CD4-positive, alpha-beta T cell treated with Interleukin-4 for 1 hour (primary cell): Measurements from ENCODE around the gene SUSD3.
"Not testable (repeated sequence)": the region's sequence is repeated elsewhere in the genome, so short reads cannot be mapped to it uniquely, and the experiment has no call there.

Experiments
- DNase-seq, 2 donors: peaks; one replicate each; pipeline ENCODE4 v3.0.0-alpha.2; 2020 to 2022

Gene SUSD3

GRCh38 chr9:93112116-93112863 lies 53.8 kb downstream of the SUSD3 start:
- peak in 1 of 2 donors; percentile 47 for DNase-seq

GRCh38 chr9:93112864-93113389 lies 54.4 kb downstream of the SUSD3 start:
- DNase-seq: no peak

GRCh38 chr9:93114169-93114983 lies 55.9 kb downstream of the SUSD3 start:
- DNase-seq: peak in 1 of 2 donors; percentile 20

DNA sequence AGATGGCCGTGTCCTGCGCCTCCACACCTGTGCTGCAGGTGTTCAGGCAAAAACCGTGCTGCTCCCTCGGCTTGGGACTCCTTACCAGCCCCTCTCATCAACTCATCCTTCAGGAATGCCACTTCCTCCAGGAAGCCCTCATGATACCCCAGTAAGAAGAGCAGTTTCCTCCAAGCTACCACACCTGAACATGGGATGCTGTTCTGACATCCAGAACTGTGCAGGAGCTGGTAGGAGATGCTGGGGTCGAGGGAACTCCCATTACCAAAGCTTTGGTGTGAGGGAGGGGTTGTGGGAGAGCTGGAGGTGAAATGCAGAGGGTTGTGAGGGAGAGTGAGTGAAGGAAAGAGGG lies 56.5 kb downstream of the SUSD3 start:
- no peak for DNase-seq

DNA sequence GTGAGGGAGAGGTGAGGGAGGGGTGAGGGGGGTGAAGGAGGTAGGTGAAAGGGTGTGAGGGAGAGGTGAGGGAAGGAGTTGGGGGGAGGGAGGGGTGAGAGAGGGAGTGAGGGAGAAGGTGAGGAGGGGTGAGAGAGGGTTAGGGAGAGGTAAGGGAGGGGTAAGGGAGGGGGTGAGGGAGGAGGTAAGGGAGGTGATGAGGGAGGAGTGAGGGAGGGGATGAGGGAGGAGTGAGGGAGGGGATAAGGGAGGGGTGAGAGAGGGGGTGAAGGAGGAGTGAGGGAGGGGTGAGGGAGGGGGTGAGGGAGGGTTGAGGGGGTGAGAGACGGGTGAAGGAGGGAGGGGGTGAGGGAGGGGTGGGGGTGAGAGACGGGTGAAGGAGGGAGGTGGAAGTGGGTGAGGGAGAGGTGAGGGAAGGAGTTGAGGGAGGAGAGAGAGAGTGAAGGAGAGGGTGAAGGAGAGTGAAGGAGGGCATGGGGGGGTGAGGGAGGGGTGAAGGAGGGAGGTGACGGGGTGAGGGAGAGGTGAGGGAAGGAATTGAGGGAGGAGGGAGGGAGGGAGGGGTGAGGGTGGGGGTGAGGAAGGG lies 57.1 kb downstream of the SUSD3 start:
- DNase-seq: no peak

DNA sequence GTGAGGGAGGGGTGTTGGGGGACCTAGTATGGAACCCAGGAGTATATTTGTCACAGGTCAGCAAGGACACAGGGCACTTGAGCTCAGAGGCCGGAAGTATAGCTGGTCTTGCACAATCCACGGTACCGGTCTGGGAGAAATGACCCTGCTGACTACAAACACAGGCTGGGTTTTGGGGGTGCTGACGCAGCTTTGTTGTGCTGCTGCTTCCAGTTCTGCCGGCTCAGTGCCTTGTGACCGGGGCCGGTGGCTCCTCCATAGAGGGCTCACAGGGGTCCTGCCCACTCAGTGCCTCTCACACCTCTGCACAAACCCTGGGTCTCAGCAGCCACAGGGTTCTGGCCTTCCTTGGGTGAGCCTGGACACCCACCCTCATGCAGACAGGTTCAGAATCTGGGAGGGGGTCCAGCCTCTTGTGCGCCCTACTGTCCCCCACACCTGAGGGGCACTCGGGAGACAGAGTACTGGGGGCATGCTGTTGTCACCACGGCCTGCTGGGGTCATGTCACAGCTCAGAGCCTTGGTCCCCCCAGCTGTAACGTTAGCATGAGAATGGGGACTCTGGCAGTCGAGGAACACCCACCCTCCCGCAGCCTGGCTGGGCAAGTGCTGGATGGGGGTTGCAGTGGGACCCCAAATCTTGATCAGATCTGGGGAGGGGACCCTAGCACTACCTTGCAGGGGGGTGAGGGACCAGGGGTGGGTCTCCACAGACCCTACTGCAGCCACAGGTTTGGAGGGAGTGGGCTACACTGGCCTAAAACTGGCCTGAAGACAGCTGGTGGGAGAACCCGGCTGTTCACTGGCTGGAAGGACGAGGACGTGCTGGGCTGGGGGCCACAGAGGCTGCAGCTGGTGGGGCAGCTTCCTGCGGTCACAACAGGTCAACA lies 57.8 kb downstream of the SUSD3 start:
- DNase-seq: peak in 1 of 2 donors; percentile 82

DNA sequence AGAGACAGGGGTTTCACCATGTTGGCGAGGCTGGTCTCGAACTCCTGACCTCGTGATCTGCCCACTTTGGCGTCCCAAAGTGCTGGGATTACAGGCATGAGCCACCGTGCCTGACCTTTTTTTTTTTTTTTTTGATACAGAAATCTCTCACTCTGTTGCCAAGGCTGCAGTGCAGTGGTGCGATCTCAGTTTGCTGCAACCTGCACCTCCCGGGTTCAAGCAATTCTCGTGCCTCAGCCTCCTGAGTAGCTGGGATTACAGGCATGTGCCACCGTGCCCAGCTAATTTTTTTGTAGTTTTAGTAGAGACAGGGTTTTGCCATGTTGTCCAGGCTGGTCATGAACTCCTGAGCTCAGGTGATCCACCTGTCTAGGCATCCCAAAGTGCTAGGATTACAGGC lies 59.0 kb downstream of the SUSD3 start:
- DNase-seq: not testable (repeated sequence)

DNA sequence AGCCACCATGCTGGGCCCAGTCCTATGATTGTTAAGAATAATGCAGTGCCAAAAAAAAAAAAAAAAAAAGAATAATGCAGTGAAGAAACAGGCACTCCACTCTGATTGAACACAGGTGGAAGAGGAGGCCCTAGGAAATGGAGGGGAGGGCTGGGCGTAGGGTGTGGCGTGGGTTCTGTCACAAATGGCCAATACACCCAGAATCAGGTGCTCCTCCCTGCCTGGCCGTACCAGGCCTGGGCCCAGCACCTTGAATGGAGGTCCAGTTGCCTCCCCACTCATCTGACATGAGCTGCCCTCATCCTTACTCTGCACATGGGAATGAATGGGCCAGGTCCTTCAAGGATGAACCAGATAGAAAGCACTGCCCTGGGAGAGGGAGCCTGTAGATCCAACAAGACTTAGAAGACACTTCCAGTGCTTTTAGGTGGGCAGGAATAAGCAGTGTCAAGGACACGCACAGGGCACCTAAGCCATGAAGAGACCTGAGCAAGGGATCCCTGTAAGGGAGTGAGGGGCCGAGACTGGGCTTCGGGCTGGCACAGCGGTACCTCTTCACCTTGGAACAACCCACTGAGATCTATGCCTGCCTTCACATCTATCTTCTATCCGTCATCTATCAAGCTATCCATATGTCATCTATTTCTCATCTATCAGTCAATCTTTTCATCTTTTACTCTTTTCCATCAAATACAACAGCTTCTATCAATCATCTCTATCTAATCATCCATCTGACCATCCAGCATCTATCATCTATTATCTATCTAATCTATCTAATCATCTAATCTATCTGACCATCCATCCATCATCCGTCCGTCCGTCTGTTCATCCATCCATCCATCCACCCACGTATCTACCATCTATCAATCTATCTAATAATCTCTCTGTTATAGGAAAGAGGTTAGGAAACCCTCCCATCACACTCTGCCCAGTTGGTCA lies 59.7 kb downstream of the SUSD3 start:
- peak in 1 of 2 donors; percentile 11 for DNase-seq

DNA sequence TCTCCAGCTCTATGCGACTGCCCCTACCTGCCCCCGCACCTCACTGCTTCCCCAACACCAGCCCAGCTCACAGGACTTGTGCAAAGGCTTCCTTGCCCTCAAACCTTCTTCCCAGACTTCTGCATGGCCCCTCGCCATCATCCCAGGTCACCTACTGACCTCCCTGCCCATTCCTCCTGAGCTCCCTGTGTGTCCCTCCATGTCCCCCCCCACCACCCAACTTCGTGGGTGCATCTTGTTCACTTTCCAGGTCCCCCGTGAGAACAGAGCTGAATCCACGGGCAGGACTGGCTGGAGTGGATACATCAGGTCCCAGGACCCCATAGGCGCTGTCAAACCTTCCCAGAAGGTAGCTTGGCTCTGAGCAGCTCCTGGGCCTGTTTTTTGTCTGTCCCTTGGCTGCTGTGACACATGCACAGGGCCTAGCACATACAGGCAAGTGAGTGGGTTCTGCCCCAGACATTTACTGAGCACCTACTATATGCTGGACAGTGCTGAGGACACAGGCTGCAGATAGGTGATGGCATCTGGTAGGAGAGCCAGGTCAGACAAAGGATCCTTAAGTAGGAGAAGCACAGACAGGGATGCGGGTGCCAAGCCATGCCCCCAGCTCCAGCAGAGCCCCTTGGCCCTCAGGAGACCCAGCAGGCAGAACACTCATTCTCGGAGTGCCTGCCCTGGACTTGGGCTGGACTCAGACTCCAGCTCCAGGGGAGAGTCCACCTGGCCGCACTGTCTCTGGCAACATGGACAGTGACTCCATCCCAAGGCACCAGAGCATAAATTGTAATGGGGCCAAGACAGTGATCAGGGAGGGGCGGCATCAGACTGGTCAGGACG lies 60.6 kb downstream of the SUSD3 start:
- DNase-seq: peak in 1 of 2 donors; percentile 11

- DNase-seq: no peak
Observed at GRCh38 chr9:93119703-93119952, 61.1 kb downstream of the SUSD3 start.

- DNase-seq: peak; percentile 59 to 88
Observed at GRCh38 chr9:93119953-93120845, 61.7 kb downstream of the SUSD3 start.

DNA sequence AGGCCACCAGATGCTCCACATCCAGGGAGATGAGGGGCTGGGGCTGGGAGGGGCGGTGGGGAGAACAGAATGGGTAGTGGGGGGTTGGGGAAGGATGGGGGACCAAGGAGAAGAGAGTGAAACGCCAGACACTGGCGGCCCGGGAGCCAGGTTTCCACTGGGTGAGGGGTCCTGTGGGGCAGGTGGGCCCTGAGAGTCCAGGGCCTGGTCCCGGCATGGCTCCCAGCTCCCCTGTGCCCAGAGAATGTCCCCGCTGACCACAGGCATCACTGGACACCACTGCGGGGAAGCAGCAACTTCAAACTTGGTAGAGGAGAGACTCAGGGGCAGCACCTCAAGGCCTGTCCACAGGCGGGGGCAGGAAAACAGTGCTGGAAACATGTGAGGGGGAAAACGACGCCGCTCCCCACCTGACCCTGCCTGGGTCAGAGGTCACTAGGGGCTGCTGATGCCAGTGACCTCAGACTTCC lies 62.4 kb downstream of the SUSD3 start:
- DNase-seq: no peak

DNA sequence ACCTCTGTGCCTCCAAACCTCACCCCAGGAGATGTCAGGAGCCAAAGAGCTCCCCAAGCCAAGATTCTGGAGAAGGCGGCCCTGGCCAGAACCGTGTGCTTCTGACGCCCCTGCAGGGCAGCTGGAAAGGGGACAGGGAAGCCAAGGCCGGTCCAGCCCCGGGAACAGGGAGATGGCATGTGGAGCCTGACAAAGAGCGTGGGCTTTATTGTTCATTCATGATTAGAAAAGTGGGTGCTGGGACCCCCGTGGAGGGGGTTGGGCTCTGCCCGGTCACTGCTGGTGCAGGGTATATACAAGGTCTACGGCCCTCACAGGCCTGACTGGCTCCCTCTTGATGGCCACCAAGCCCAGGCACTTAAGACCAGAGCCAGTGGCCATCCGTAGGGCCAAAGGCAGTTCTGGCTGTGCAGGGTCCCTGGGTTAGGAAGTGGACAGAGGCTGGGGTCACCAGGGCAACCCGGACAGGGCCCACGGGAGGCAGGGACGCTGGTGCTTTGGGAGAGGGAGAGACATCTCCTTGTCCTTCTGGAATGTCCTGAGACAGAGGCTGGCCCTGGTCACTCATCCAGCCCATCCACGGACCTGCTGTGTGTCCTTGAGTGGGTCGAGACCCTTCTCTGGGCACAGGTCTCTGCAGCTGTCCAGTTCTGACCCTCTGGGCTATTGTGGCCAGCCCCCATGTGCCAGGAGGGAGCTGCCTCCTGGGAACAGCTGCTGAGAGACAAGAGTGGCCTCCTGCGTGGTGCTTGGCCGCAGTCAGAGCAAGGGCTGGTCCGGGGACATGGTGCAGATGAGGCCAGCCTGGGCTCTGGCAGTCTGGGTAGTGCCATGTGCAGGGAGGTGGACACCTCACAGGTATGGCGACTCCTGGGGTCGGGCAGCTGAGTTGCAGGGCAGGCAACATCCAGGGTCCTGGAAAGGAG lies 63.1 kb downstream of the SUSD3 start:
- peak in 1 of 2 donors; percentile 10 for DNase-seq

DNA sequence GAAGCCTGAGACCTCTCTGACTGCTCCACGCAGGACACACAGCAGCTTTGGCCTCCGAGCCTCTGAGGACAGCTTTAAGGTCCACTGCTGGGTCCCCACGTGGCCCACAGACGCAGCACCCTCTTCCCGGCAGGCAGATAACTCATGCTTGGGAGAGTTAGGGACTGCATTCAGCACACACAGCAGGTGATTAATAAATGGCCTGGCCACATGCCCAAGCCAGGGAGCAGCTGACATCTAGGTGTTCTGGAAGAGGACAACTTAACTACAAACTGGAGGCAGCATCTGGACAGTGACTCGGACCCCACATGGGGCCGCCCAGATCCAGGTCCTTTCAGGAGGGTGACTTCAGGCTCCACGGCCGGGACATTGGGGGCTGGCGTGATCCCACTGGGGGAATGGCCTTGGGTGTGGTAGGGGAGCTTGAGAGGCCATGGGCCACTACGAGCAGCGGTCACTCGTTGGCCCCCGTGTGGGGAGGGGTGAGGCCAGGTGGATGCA lies 64.3 kb downstream of the SUSD3 start:
- DNase-seq: peak in 1 of 2 donors; percentile 11

GRCh38 chr9:93123561-93124283 lies 65.2 kb downstream of the SUSD3 start:
- peak in 1 of 2 donors; percentile 10 for DNase-seq

- peak in 1 of 2 donors; percentile 9 for DNase-seq
Observed at GRCh38 chr9:93124793-93125192, 66.3 kb downstream of the SUSD3 start.

DNA sequence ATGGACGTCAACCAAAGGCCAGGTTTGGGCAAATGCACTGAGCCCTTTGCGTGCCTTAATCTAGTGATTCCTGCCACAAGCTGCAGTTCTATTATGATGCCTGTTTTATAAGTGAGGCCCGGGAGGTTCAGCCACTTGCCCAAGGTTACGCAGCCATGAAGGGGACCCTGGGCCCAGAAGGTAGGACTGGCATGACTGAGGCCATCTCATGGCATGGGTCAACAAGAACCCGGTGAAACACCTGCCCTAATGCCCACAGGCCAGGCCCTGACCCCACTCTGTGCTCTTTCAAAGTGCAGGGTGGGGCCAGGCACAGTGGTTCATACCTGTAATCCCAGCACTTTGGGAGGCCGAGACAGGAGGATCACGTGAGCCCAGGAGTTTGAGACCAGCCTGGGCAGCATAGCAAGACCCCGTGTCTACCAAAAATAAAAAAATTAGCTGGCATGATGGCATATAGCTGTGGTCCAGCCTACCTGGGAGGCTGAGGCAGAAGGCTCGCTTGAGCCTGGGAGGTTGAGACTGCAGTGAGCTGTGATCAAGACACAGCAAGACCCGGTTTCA lies 66.9 kb downstream of the SUSD3 start:
- peak in 1 of 2 donors; percentile 9 for DNase-seq
